ENCODE measurements around the gene HMGB4. TPM values are rescaled to one million over a fixed set of nuclear protein-coding genes. Genes with fewer than 3 reads are reported as not detected.

HMGB4 gene
- total RNA-seq, 1 experiment from 2014 or later, result not detected

DNA sequence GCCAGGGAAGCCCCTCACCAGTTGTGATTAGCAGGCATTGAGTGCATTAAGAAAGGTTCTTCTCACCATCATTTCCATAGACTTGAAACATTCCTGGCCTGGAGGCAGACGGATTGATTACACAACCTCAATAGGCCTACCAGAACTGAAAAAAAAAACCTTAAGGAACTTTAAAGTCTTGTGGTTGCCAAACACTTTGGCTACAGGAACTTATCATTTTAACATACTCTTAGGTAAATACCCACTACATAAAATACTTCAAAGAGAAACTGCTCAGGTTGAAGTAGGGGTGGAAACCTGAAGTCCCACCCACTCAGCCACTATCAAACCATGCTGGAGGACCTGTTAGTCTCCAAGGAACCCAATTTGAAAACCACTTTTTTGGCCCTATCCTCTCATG, 22.4 kb upstream of the HMGB4 start:
- H3K36me3 Mint-ChIP-seq (ENCODE audit: insufficient read depth, unreplicated experiment), result no peaks in the 10 kb centered on the region
- no peak overlapping the region for H3K27ac Mint-ChIP-seq (ENCODE audit: low read depth, unreplicated experiment)
- no peaks in the 10 kb centered on the region for H3K27me3 Mint-ChIP-seq (ENCODE audit: insufficient read depth, unreplicated experiment)
- ChIA-PET POLR2A (no interaction called here), CTCF (no interaction called here)
- no peak overlapping the region for H3K4me3 Mint-ChIP-seq (ENCODE audit: unreplicated experiment)
- TF ChIP-seq CTCF (IDR thresholded peaks at IDR 0.05; ENCODE audit: unreplicated experiment), result no peak
- H3K9me3 Mint-ChIP-seq (ENCODE audit: unreplicated experiment), result peaks cover 16% of the 10 kb centered on the region
- H3K4me1 Mint-ChIP-seq (ENCODE audit: insufficient read depth, unreplicated experiment), result no peaks in the 10 kb centered on the region
- no peak for DNase-seq (ENCODE audit: unreplicated experiment)
- BruUV-seq (replicated peaks), result no TSS peak
- intact Hi-C loops (cut with micrococcal nuclease), result no loop called here

DNA sequence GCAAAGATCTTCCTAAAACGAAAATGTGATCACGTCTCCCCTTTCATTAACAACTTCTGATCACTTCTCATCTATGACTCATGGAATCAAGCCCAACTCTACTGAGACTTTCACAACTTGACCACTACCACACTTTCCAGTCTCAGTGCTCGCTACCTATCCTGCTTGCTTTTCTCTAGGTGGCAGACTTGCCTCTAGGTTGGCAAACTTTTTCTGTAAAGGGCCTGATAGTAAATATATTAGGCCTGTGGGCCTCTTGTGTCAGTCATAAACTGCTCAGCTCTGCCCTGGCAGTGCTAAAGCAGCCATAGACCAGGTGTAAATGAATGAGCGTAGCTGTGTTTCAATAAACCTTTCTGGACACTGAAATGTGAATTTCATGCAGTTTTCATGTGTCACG, 21.5 kb upstream of the HMGB4 start:
- intact Hi-C loops (cut with micrococcal nuclease), result no loop called here
- TF ChIP-seq CTCF (IDR thresholded peaks at IDR 0.05; ENCODE audit: unreplicated experiment), result no peak
- no peak for DNase-seq (ENCODE audit: unreplicated experiment)
- no TSS peak for BruUV-seq (replicated peaks)
- no peaks in the 10 kb centered on the region for H3K36me3 Mint-ChIP-seq (ENCODE audit: insufficient read depth, unreplicated experiment)
- H3K27me3 Mint-ChIP-seq (ENCODE audit: insufficient read depth, unreplicated experiment), result no peaks in the 10 kb centered on the region
- no peak overlapping the region for H3K4me3 Mint-ChIP-seq (ENCODE audit: unreplicated experiment)
- peaks cover 16% of the 10 kb centered on the region for H3K9me3 Mint-ChIP-seq (ENCODE audit: unreplicated experiment)
- H3K27ac Mint-ChIP-seq (ENCODE audit: low read depth, unreplicated experiment), result no peak overlapping the region
- ChIA-PET CTCF (no interaction called here), POLR2A (no interaction called here)
- H3K4me1 Mint-ChIP-seq (ENCODE audit: insufficient read depth, unreplicated experiment), result no peaks in the 10 kb centered on the region

DNA sequence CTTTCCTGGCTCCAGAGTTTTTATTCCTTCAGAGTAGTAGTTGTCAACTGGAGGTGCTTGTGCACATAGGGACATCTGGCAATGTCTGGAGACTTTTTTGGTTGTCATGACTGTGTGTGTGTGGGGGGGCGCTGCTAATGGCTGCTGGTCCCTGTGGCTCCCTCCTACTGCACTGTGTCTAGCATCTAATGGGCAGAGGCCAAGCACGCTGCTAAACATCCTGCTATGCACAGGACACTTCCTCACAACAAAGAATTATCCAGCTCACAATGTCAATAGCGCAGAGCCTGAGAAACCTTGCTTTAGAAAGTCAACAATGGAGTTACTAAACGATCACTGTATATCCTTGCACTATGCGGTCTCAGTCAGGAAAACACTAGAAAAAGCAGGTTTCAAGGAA, 19.7 kb upstream of the HMGB4 start:
- ChIA-PET CTCF (interaction anchor here (0.6 kb wide), 1 partner anchor 51 kb away, joined by 3 read pairs; no protein-coding TSS in a partner anchor), POLR2A (interaction anchor here (0.9 kb wide), 1 partner anchor 36 kb away, joined by 3 read pairs; no protein-coding TSS in a partner anchor)
- H3K27me3 Mint-ChIP-seq (ENCODE audit: insufficient read depth, unreplicated experiment), result no peaks in the 10 kb centered on the region
- TF ChIP-seq CTCF (IDR thresholded peaks at IDR 0.05; ENCODE audit: unreplicated experiment), result no peak
- no peak overlapping the region for H3K27ac Mint-ChIP-seq (ENCODE audit: low read depth, unreplicated experiment)
- H3K36me3 Mint-ChIP-seq (ENCODE audit: insufficient read depth, unreplicated experiment), result no peaks in the 10 kb centered on the region
- no TSS peak for BruUV-seq (replicated peaks)
- intact Hi-C loops (cut with micrococcal nuclease), result no loop called here
- no peak for DNase-seq (ENCODE audit: unreplicated experiment)
- H3K4me1 Mint-ChIP-seq (ENCODE audit: insufficient read depth, unreplicated experiment), result no peaks in the 10 kb centered on the region
- peaks cover 8% of the 10 kb centered on the region for H3K9me3 Mint-ChIP-seq (ENCODE audit: unreplicated experiment)
- H3K4me3 Mint-ChIP-seq (ENCODE audit: unreplicated experiment), result no peak overlapping the region

- Mint-ChIP-seq H3K27ac (ENCODE audit: low read depth, unreplicated experiment) (no peak overlapping the region), H3K36me3 (ENCODE audit: insufficient read depth, unreplicated experiment) (no peaks in the 10 kb centered on the region), H3K27me3 (ENCODE audit: insufficient read depth, unreplicated experiment) (no peaks in the 10 kb centered on the region), H3K4me3 (ENCODE audit: unreplicated experiment) (no peak overlapping the region), H3K9me3 (ENCODE audit: unreplicated experiment) (peaks cover 7% of the 10 kb centered on the region), H3K4me1 (ENCODE audit: insufficient read depth, unreplicated experiment) (no peaks in the 10 kb centered on the region)
- BruUV-seq (replicated peaks), result no TSS peak
- POLR2A ChIA-PET, result no interaction called here
- CTCF ChIA-PET, result no interaction called here
- no peak for DNase-seq (ENCODE audit: unreplicated experiment)
- intact Hi-C loops (cut with micrococcal nuclease), result no loop called here
- no peak for TF ChIP-seq CTCF (IDR thresholded peaks at IDR 0.05; ENCODE audit: unreplicated experiment)
These were observed 17.0 kb upstream of the HMGB4 start for GRCh38 chr1:33846861-33847260.

Data from MCF 10A (cell line).